Glomerular endothelial cell (primary cell): ENCODE measurements around the gene TRIM28. TPM values are rescaled to one million over a fixed set of nuclear protein-coding genes. Genes with fewer than 3 reads are reported as not detected.

ENCODE experiments used
- DNase-seq: peaks from one replicate; pipeline ENCODE4 v3.0.0-alpha.2; 2011; ENCODE audit warnings: low read depth, low spot score; ENCODE audit errors: extremely low read depth
- total RNA-seq: library from RNA; depleted of rRNA; stranded (reverse); fragments of >200 nt; gene quantifications from 2 replicates; pipeline ENCODE4 v1.2.3, GENCODE V29; 2015

TRIM28 gene
- total RNA-seq, 1 donor from 2014 or later = 298 TPM

DNA sequence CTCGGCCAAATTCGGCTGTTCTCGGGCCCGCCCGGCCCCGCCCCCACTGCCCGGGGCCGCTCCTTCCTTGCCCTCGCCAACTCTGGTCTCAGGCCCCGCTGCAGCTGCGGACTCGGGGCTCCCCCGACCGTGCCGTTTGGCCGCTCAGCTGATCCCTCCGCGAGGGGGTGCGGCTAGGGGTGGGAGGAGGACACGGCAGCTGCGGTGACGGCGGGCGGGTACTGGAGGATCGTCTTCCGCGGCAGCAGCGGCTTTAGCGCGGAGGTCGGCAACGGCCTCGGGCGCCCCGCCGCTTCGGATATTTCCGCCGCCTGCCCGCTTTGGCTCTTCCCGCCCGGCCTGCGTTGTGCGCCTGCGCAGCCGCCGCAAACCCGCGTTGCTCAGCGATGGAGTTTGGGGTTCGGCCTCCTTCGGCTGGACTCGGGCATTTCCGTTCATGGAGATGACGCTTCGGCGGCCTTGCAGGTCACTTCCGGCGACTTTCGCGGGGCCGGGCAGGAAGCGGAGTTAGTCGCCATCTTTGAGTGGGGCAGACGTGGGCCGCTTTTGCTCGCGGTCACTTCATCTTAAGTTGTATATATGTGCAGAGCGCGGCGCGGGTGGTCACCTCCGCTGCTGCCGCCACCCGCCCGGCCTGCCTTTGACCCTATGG lies 14.9 kb downstream of the TRIM28 start:
- peak; percentile 82 for DNase-seq

DNA sequence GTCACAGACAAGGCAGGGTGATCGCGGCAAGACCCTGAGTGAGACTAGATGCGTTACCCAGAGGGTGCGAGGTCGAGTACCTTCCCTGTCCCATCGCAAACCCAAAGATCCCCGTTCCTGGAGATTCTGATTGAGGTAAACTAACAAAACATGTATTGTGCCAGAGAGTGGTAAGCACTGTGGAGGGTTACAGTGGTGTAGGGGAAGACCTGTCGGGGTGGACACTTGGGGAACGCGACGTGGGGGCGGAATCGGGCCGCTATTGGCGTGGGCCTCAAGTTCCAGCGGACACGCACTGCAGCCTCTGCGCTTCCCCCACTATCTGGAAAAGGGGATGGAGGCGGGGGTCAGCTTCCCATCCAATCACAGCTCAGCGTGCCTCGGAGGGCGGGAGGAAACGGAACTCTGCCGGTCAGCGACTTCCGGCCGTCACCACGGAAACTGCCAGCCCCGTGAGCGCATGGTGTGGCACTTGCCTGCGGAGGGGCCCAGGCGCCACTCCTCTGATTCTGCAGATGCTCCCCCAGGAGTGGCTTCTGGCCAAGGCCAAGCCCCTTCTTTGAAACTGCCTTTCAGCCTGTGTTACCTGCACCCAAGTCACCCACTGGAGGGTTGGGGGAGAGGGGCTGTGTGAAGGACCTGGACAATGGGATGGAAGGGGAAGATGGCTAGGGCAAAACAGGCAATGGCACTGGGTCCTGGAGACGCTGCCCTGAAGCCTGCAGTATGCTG lies 15.6 kb downstream of the TRIM28 start:
- no peak for DNase-seq

DNA sequence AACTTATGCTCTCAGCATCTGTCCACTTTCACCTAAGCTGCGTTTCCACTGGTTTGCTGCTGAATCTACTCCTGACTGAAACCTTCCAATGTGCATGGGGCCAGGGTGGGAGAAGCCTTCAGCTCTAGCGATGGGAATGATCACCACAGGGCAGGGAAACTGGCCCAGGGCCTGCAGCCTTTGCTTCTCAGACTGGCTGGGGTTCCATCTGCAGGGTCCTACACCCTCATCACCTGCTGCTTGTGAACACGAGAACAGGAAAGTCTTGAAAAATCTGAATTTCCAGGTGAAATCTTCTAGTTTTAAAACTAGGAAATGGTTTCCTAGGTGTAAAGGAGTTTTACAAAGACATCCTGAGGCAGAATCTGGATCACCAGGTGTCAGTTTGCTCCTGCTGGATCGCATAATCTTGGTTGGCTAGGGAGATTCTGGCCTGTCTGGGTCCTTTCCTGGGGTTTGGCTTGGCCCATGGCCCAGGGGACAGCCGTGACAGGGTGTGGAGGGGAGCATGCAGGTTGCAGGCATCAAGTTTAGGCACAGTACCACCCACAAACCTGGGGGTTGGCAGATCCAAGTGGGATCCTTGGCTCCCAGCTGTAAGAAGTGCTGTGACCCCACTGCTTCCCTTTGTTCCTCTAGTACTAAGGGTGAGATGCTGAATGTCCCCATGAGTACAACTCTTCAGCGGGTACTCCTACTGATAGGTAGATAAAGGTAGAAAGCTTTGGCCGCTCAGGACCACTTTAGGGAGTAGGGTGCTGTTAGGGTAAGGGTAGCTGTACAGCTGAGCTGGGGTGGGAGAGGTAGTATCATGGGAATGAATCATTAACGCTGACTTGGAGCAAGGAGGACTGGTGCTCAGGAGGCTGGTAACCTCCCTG lies 16.4 kb downstream of the TRIM28 start:
- DNase-seq = no peak

DNA sequence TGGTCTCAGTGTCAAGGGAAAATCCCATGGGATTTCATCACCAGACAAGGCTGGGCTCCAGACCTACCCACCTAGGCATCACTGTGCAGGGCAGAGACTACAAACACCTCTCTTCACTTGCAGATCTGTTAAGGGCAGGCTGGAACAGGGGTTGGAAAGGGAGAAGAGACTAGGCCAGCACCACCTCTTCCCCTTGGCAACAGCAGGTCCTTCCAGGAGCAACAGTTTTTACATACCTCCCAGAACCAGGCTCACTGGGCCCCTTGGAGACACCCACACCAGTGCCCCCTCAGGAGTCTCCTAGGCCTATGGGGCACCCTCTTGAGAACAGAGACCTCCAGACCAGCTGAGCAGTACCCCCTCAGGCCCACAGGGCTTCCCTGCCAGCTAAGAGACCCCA lies 17.1 kb downstream of the TRIM28 start:
- no peak for DNase-seq

DNA sequence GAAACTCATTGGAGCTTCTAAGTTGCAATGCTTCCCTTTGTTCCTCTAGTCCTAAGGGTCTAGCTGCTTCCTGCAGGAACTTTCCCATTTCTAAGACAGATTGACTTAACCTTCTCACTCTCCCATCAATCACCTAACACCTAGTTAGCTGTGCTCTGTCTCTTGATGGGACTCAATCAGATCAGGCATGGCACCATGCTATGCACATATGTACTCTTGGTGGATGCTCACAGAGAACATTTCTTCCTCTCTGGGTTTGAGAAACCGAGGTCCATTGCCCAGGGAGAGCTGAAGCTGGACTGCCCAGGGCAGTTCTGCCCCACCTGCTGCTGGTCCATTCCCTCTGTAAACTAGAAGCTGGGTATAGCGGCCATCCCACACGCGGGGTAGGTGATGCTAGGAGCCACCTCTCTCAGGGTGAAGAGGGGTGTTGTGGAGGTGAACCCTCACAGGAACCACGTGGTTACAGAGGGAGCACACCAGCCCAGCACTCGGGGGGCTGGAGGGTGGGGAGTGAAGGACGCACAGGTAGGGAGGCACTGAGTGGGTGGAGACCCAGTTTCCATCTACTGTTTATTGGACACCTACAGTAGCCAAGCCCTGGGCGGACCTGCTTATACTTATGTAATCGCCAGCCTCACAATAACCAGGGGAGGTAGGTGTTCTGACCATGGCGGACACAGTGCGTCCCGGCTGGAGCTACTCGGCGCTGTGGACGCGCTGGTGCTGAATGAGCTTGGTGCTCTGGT lies 17.7 kb downstream of the TRIM28 start:
- no peak for DNase-seq

DNA sequence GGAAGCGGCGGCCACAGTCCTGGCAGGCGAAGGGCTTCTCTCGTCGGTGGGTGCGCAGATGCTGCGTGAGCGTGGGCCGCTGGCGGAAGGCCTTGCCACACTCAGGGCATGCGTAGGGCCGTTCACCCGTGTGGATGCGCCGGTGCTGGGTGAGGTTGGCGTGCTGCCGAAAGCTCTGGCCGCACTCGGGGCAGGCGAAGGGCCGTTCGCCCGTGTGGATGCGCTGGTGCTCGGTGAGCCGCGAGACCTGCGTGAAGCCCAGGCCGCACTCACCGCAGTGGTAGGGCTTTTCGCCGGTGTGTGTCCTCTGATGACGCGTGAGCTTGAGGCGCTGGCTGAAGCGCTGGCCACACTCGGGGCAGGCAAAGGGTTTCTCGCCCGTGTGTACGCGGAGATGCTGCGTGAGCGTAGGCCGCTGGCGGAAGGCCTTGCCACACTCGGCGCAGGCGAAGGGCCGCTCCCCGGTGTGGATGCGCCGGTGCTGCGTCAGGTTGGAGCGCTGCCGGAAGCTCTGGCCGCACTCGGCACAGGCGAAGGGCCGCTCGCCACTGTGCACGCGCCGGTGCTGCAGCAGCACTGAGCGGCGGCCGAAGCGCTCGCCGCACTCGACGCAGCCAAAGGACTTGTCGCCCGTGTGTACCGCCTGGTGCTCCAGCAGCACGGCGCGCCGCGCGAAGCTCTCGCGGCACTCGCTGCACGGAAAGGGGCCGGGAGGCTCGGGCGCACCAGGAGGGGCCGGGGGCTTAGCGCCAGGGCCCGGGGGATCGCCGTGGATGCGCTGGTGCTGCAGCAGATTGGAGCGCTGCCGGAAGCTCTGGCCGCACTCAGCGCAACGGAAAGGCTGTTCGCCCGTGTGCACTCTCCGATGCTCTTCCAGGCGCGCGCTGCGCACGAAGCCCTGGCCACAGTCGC lies 18.5 kb downstream of the TRIM28 start:
- DNase-seq = no peak

DNA sequence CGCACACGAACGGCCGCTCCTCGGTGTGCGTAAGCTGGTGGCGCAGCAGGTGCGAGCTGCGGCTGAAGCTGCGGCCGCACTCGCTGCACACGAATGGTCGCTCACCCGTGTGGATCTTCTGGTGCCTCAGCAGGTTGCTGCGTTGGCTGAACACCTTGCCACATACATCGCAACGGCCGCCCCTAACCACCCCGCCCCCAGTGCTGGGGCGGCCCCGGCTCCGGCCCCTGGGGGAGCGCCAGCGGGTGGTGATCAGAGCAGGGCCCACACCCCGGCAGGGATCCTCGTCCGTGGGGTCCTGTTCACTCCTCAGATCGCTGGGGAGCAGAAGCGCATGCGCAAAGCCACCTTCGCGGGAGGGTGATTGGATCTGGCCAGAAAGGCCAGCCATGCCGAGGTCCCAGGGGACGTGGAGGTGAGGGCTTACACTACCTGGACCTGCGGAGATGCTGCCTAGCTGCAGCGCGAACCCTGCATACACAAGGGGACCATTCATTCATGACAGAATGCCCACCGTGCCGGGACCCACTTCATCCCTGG lies 19.2 kb downstream of the TRIM28 start:
- DNase-seq = no peak

DNA sequence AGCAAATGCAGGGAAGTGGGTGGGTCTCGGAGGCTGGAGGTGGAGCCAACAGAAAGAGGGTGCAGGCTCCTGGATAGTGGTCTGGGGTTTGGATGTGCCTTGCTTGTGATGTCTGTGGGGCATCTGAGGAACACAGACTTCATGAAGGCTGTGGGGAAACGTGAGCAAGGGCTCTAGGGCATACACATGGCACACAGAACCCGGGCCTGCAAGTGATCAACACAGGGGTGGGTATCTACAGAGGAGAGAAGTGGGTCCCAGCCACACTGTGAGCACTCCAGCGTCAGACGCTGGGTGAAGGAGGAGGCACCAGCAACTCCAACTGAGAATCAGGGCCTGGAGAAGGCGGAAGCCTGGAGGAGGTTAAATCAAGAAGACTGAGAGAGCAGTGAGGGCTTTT lies 20.0 kb downstream of the TRIM28 start:
- DNase-seq = no peak

DNA sequence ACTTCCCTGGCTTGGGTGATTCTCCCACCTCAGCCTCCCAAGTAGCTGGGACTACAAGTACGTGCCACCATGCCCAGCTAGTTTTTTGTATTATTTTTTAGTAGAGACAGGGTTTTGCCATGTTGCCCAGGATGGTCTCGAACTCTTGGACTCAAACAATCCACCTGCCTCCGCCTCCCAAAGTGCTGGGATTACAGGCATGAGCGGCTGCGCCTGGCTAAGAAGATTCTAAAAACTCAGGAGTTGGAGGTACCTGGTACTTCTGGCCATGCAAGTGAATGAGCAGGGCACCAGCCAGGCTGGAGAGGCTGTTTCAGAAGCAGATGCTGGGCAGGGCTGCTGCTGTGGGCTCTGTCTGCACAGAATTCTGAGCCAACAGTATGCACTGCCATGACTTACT lies 23.1 kb downstream of the TRIM28 start:
- DNase-seq = no peak

DNA sequence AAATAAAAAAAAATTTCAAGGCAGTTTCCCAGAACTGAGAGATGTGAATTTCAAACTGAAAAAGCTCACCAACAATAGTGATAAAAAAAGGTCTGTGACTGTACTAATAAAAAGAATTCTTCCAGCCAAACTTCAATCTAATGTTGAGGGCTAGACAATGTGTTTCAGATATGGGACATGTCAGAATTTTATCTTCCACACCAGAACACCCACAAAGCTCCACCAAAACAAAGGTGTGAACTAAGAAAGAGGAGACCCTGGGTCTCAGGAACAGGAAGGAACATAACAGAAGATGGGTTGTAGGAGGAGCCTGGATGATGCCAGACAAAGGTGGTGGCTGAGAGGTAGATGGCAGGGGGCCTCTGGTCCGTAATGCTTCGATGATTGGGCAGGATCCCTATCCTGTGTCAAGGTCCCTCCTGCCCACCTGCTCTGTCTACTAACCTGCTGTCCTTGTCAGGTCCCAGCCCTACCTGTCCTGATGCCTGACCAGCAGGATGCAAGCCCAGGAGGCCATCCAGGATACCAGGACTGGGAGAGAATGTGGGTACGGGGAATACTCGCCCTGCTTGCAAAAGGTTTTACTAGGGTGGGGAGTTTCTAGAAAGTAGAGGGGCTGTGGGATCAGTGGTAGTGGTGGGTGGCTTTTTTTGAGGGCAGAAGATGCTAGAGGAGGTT lies 24.7 kb downstream of the TRIM28 start:
- no peak for DNase-seq

DNA sequence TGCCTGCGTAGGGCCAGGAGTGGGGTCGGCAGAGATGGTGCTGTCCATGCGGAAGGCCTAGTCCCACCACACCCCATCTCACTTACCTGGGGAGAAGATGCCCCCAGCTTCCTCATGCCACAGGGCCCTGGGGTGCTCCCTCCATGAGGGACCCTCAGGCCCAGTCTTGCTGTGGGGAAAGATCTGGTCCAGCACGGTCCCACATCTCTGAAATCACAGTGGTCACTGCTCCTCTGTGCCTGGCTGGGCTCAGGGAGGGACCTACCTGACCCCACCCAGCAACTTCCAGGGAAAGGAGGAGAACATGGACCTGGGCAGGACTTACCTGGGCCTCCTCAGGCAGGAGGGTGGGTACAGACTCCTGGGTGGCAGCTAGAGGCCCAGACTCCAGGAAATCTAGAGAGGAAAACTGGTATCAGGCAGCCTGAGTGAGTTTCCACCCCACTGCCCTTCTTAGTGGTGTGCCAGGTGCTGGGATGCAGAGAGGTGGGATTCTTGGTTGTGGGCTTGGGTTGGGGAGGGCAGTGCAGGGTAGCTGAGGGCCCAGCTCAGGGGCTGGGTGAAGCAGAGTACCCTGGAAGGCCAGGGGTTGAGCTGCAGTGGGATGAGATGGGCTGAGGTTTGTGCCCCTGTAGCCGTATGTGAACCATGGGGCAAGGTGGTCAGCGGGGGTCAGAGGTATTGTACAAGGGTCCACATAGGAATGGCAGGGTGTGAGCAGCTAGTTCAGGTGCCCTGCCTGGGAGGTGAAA lies 25.5 kb downstream of the TRIM28 start:
- DNase-seq = no peak

DNA sequence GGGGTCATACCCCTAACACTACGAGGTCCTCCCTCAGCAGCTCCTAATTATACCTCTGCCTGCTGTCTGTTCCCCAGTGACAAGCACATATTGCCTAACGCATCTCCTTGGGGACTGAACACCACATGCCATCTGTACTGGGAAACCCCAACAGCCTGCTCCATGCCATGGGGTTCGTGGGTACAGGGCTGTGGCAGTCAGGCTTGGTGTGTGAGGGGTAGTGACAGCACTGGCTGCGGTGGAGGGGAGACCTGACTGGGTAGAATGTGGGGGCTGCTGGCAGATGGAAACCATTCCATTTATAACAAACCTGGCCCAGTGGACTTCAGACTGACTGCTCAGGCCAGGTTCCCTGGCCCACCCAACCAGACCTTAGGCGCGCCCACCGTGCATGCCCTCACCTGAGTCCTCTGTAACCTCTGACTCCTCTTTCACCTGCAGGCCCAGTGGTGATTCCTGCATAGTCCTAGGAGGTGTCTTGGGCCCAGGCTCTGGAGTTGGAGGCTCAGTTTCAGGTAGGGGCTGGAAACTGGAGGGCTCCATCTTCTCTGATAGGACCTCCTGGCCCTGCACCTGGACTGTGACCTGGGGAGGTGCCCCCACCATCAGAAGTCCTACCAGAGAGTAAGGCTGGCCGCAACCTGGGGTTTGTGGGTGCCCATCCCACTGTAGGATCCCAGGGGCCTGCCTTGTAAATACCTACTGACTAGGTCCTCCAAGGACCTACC lies 26.2 kb downstream of the TRIM28 start:
- DNase-seq = no peak

DNA sequence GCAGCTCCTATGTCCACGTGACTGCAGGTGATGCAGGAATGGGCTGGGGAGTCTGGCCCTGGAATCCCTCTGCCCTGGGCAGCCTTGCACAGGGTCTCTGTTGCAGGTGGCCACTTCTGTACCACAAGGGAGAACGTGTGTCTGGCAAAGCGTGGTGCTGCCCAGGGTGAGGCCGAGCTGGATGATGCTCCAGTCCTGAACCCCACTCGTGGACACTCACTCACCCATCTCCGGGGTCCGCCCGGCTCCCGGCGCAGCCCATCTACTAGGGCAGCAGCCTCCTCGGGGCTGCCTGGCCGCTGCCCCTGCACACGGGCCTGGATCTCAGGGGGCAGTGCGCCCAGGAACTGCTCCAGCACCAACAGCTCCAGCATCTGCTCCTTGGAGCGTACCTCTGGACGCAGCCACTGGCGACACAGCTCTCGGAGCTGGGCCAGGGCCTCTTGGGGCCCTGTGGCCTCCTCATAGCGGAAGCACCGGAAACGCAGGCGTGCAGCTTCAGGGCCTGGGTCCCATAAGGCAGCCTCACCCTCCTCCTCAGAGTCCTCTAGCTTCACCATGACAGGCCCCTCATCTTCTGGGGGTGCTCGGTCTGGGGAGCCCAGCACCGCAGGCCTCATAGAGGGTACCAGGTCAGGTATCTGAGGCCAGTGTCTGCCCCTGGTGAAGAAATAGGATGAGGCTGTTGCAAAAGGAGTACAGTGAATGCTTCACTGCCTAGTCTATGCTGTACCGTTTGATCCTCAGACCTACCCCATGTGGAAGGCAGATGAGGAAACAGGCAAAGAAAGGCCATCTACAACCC lies 27.1 kb downstream of the TRIM28 start:
- DNase-seq = no peak

DNA sequence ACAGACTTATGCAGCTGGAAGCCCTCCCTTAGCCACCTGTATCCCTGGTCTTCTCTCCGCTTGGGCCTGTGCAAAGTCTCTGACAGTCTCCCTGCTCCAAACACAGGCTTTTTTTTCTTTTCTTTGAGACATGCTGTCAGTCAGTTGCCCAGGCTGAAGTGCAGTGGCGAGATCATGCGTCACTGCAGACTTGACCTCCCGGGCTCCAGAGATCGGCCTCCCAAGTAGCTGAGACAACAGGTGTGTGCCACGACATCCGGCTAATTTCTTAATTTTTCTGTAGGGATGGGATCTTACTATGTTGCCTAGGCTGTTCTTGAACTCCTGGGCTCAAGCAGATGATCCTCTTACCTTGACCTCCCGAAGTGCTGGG lies 27.7 kb downstream of the TRIM28 start:
- DNase-seq = no peak

DNA sequence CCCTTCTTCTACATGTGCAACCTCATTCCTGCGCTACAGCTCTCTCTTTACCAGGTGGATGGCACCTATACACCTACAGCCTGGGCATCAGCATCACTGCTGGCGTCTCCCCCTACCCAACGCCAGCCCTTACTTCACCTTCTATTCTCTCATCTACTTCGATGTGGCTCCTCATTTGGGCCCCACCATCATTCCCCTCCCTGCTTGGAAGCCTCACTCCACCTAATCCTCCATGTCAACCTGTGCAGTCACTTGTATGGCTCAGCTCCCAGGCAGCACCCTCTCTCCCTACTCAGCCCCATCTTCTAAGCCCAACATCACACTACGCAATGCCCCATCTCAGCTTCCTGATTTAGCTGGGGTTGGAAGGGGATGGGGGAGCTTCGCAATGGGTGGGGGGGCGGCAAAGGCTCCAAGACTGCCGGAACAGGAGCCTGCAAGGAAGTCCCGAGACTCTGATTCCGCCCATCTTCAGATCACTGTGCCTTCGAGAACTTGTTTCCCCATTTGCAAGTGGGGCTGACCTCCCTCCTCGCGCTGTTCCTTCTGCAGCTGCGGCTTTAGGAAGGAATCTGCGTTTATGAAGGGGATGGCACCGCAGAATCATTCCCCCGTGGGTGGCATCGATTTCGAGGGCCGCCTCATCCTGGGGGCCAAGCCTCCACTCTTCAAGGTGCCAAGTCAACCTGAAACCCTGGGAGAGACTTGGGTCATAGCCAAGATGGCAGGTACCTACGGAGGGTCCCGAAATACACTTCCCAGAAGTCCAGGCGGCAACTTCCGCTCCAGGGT lies 28.4 kb downstream of the TRIM28 start:
- DNase-seq = no peak
